NCI-H510A treated with DMSO at 0.1 percent for 48 hours (cell line): ENCODE data around the gene TMEM62.
"Not testable (repeated sequence)": the region's sequence is repeated elsewhere in the genome, so short reads cannot be mapped to it uniquely, and the experiment has no call there.

Source experiments
- DNase-seq: peaks from one replicate; lab custom pipeline; 2025; lab: John Stamatoyannopoulos, UW

TMEM62 gene

GRCh38 chr15:43209059-43209824 is 75.9 kb downstream of the TMEM62 start:
- no peak for DNase-seq

GRCh38 chr15:43210172-43210745 is 76.9 kb downstream of the TMEM62 start:
- DNase-seq: no peak

- no peak for DNase-seq
Observed at GRCh38 chr15:43210807-43211206, 77.4 kb downstream of the TMEM62 start.

- no peak for DNase-seq
Observed at GRCh38 chr15:43211224-43211735, 77.9 kb downstream of the TMEM62 start.

- DNase-seq: no peak
Observed at GRCh38 chr15:43212299-43212698, 78.9 kb downstream of the TMEM62 start.

- DNase-seq: no peak
Observed at GRCh38 chr15:43212951-43213350, 79.6 kb downstream of the TMEM62 start.

GRCh38 chr15:43213466-43213865 is 80.1 kb downstream of the TMEM62 start:
- DNase-seq: no peak

- no peak for DNase-seq
Observed at GRCh38 chr15:43214169-43214568, 80.8 kb downstream of the TMEM62 start.

GRCh38 chr15:43214592-43215295 is 81.4 kb downstream of the TMEM62 start:
- no peak for DNase-seq

GRCh38 chr15:43215961-43216360 is 82.6 kb downstream of the TMEM62 start:
- DNase-seq: no peak

- no peak for DNase-seq
Observed at GRCh38 chr15:43218908-43219706, 85.7 kb downstream of the TMEM62 start.

- no peak for DNase-seq
Observed at GRCh38 chr15:43219929-43220928, 86.8 kb downstream of the TMEM62 start.

GRCh38 chr15:43220991-43221403 is 87.6 kb downstream of the TMEM62 start, which contains the start of gene EPB42:
Gene EPB42, minus strand, starts transcription at chr15:43221018. Its CDS starts 193 bp downstream, at chr15:43220825.
- no peak for DNase-seq

- DNase-seq: no peak
Observed at GRCh38 chr15:43221422-43221821, 88.0 kb downstream of the TMEM62 start.

GRCh38 chr15:43225201-43225949 is 92.0 kb downstream of the TMEM62 start:
- peak; percentile 27 for DNase-seq

GRCh38 chr15:43225950-43226255 is 92.5 kb downstream of the TMEM62 start:
- DNase-seq: not testable (repeated sequence)

GRCh38 chr15:43226436-43227305 is 93.3 kb downstream of the TMEM62 start:
- DNase-seq: no peak

GRCh38 chr15:43229977-43230376 is 96.6 kb downstream of the TMEM62 start:
- no peak for DNase-seq

- DNase-seq: no peak
Observed at GRCh38 chr15:43230640-43231115, 97.3 kb downstream of the TMEM62 start.
